HepG2 (cell line): ENCODE measurements around the gene COPS6. TPM values are rescaled to one million over a fixed set of nuclear protein-coding genes. Genes with fewer than 3 reads are reported as not detected.

Source experiments
- ADNP ChIP-seq: sonication (generic); formaldehyde crosslinking; IDR thresholded peaks from 2 replicates; pipeline ENCODE4 v1.4.0; 2020; ENCODE audit warnings: missing genetic modification reagents
- ARNTL ChIP-seq: sonication (generic); formaldehyde crosslinking; IDR thresholded peaks from 2 replicates; pipeline ENCODE4 v1.4.0; 2020; ENCODE audit warnings: mild to moderate bottlenecking, missing genetic modification reagents
- GLI4 ChIP-seq: sonication (generic); formaldehyde crosslinking; IDR thresholded peaks from 2 replicates; pipeline ENCODE4 v1.5.1; 2020; ENCODE audit warnings: missing genetic modification reagents, mild to moderate bottlenecking, moderate library complexity, borderline replicate concordance
- HNRNPL ChIP-seq: fragments of 200-400 bp; formaldehyde crosslinking; IDR thresholded peaks from 2 replicates; pipeline ENCODE4 v1.6.1; 2017; ENCODE audit warnings: mild to moderate bottlenecking, low read depth, low read length
- KMT2B ChIP-seq: IDR thresholded peaks from 2 replicates; pipeline ENCODE4 v1.6.1; 2016; ENCODE audit warnings: missing genetic modification reagents, missing compliant biosample characterization
- MAZ ChIP-seq, 2 experiments: sonication (generic) in 1 of 2; formaldehyde crosslinking in 1 of 2; IDR thresholded peaks; 2 replicates each; pipeline versions ENCODE4 v1.5.0 to v1.6.1; 2012 to 2020; ENCODE audit warnings: low read depth in 2 of 2, mild to moderate bottlenecking in 2 of 2, borderline replicate concordance in 1 of 2, improper control_type of control experiment in 1 of 2, low read length in 1 of 2, missing genetic modification reagents in 1 of 2, moderate library complexity in 1 of 2
- MED8 ChIP-seq: sonication (generic); formaldehyde crosslinking; IDR thresholded peaks from 2 replicates; pipeline ENCODE4 v1.8.1; 2023; ENCODE audit warnings: mild to moderate bottlenecking, missing genetic modification reagents; ENCODE audit not compliant: insufficient replicate concordance
- MIER2 ChIP-seq: IDR thresholded peaks from 2 replicates; pipeline ENCODE4 v1.6.1; 2016; ENCODE audit warnings: missing biosample characterization, missing genetic modification reagents
- NR2F6 ChIP-seq, 2 experiments: IDR thresholded peaks; 2 replicates each; pipeline ENCODE4 v1.6.1; 2016; ENCODE audit warnings: antibody characterized with exemption in 1 of 2, mild to moderate bottlenecking in 1 of 2
- PCBP1 ChIP-seq: fragments of 200-400 bp; formaldehyde crosslinking; IDR thresholded peaks from 2 replicates; pipeline ENCODE4 v1.6.1; 2017; ENCODE audit warnings: mild to moderate bottlenecking, low read depth, low read length, borderline replicate concordance
- PHF5A ChIP-seq: IDR thresholded peaks from one replicate; pipeline ENCODE4 v1.6.1; 2018; ENCODE audit warnings: low read depth, missing genetic modification reagents; ENCODE audit not compliant: unreplicated experiment
- POLR2AphosphoS2 ChIP-seq: IDR thresholded peaks from 2 replicates; pipeline ENCODE4 v1.6.1; 2011; ENCODE audit warnings: low read depth, low read length, improper control_type of control experiment
- RXRA ChIP-seq: sonication (generic); formaldehyde crosslinking; IDR thresholded peaks from 2 replicates; pipeline ENCODE4 v1.5.1; 2020; ENCODE audit warnings: missing genetic modification reagents
- TAF1 ChIP-seq: sonication (generic); formaldehyde crosslinking; IDR thresholded peaks from 2 replicates; pipeline ENCODE4 v1.4.0; 2020; ENCODE audit warnings: missing genetic modification reagents
- YEATS4 ChIP-seq: sonication (generic); formaldehyde crosslinking; IDR thresholded peaks from 2 replicates; pipeline ENCODE4 v1.4.0; 2020; ENCODE audit warnings: missing genetic modification reagents, borderline replicate concordance
- ZBTB8A ChIP-seq: sonication (generic); formaldehyde crosslinking; IDR thresholded peaks from 2 replicates; pipeline ENCODE4 v1.4.0; 2020; ENCODE audit warnings: mild to moderate bottlenecking, low read depth, missing genetic modification reagents, borderline replicate concordance
- ZFP36L1 ChIP-seq: sonication (generic); formaldehyde crosslinking; IDR thresholded peaks from 2 replicates; pipeline ENCODE4 v1.8.0; 2022; ENCODE audit warnings: mild to moderate bottlenecking, missing genetic modification reagents, moderate library complexity
- ZFP62 ChIP-seq: sonication (generic); formaldehyde crosslinking; IDR thresholded peaks from 2 replicates; pipeline ENCODE4 v1.4.0; 2020; ENCODE audit warnings: missing genetic modification reagents
- ZMAT3 ChIP-seq: sonication (generic); formaldehyde crosslinking; conservative IDR thresholded peaks from 2 replicates; pipeline ENCODE4 v1.7.0; 2021; ENCODE audit warnings: missing genetic modification reagents
- ZNF317 ChIP-seq: sonication (generic); formaldehyde crosslinking; IDR thresholded peaks from 2 replicates; pipeline ENCODE4 v1.5.0; 2020; ENCODE audit warnings: mild to moderate bottlenecking, missing genetic modification reagents
- ZNF589 ChIP-seq: sonication (generic); formaldehyde crosslinking; conservative IDR thresholded peaks from 2 replicates; pipeline ENCODE4 v1.8.0; 2022; ENCODE audit warnings: mild to moderate bottlenecking, moderate library complexity, missing genetic modification reagents
- ZNF629 ChIP-seq: sonication (generic); formaldehyde crosslinking; conservative IDR thresholded peaks from 2 replicates; pipeline ENCODE4 v1.5.0; 2020; ENCODE audit warnings: missing genetic modification reagents
- ZNF670 ChIP-seq: sonication (generic); formaldehyde crosslinking; IDR thresholded peaks from 2 replicates; pipeline ENCODE4 v1.8.0; 2022; ENCODE audit warnings: mild to moderate bottlenecking, missing genetic modification reagents, borderline replicate concordance
- ZNF788 ChIP-seq: sonication (generic); formaldehyde crosslinking; IDR thresholded peaks from 2 replicates; pipeline ENCODE4 v1.5.0; 2020; ENCODE audit warnings: mild to moderate bottlenecking, missing genetic modification reagents, borderline replicate concordance
- polyA plus RNA-seq, 8 experiments: library from polyadenylated mRNA; depleted of rRNA in 3 of 8; stranded (reverse) in 7 of 8; unstranded in 1 of 8; fragments of >200 nt; fragmentation: Illumina TruSeq in 4 of 8; extraction: Trizol in 4 of 8; gene quantifications; 2 replicates each; pipeline versions ENCODE4 v1.2.1 to v1.2.3, GENCODE V29; 2011 to 2016; ENCODE audit warnings: low read depth in 4 of 8, missing spikeins in 1 of 8, mixed read lengths in 1 of 8; ENCODE audit not compliant: insufficient read depth in 1 of 8
- total RNA-seq, 5 experiments: library from RNA; depleted of rRNA; stranded (reverse); fragments of >200 nt; fragmentation: Illumina TruSeq; extraction: Trizol; gene quantifications; 2 replicates each; pipeline ENCODE4 v1.2.3, GENCODE V29; 2016; ENCODE audit warnings: low read depth in 1 of 5
- TF ChIP-seq, protein P1 (sequence below): sonication (generic); formaldehyde crosslinking; IDR thresholded peaks from 2 replicates; pipeline ENCODE4 v1.4.0; 2020; ENCODE audit warnings: mild to moderate bottlenecking, missing genetic modification reagents
- TF ChIP-seq, protein P2 (sequence below): sonication (generic); formaldehyde crosslinking; IDR thresholded peaks from 2 replicates; pipeline ENCODE4 v1.4.0; 2020; ENCODE audit warnings: missing genetic modification reagents

The COPS6 gene
- total and polyA plus RNA-seq, 2 of the 13 experiments (the other 11 are each of a cell fraction or from before 2014, with no cell fraction given): 33.4 to 117 TPM

DNA sequence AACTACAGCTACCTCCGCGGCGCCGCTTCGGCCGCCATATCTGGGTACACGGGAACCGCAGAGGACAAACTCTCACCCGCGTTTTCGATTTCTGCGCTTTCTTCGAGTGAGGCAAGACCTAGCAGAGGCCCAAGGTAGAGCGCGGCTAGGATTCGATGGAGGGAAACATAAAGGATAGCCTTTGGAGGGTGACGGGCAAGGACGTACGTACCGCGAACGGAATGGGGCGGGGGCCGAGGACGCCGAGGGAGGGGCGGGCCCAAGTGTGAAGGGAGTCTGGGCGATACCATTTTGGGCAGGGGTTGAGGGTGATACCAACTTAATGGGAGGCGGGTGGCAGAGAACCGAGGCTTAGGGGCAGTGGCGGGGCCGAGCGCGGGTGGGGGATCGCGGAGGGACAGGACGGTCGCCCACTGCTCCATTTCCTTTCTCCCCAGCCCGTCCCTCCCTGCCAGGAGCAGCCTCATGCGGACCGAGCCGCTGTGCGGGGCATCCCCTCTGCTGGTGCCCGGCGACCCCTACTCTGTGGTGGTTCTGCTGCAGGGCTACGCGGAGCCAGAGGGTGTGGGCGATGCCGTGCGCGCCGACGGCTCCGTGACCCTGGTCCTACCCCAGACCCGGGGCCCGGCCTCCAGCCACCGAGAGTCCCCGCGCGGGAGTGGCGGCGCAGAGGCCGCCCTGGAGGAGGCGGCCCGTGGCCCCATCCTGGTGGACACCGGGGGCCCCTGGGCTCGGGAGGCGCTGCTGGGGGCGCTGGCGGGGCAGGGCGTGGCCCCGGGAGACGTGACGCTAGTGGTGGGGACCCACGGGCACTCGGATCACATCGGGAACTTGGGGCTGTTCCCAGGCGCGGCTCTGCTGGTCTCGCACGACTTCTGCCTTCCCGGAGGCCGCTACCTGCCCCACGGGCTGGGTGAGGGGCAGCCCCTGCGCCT is 38.4 kb downstream of the COPS6 start, which contains the start of gene MBLAC1 (continued):
- TF ChIP-seq GLI4: 0 out of 2 replicates have a peak, but pooled peaks have one; percentile 47
- 0 out of 2 replicates have a peak, but pooled peaks have one; percentile 28 for TF ChIP-seq PCBP1
- no peak for TF ChIP-seq ADNP (CRISPR knock-in tag)
- TF ChIP-seq MED8 (CRISPR knock-in tag): no peak
- peak; percentile 48; the same call in 1 of the 2 replicates for TF ChIP-seq HNRNPL
- peak; percentile 81; the same call in 1 of the 2 replicates for TF ChIP-seq ZNF589
- no peak for TF ChIP-seq ZFP36L1
- TF ChIP-seq ZMAT3 (CRISPR knock-in tag): 0 out of 2 replicates have a peak, but pooled peaks have one; percentile 15
- TF ChIP-seq ZNF670 (CRISPR knock-in tag): peak; percentile 96
- peak; percentile 65; the same call in 1 of the 2 replicates for TF ChIP-seq ZNF317 (CRISPR knock-in tag)
- TF ChIP-seq RXRA (CRISPR knock-in tag): 0 out of 2 replicates have a peak, but pooled peaks have one; percentile 11
- TF ChIP-seq ZBTB8A (CRISPR knock-in tag): 0 out of 2 replicates have a peak, but pooled peaks have one; percentile 42
- peak; percentile 87 for TF ChIP-seq MAZ (IDR thresholded peaks at IDR 0.05; ENCODE audit: borderline replicate concordance, low read depth, low read length)
- 0 out of 2 replicates have a peak, but pooled peaks have one; percentile 49 for TF ChIP-seq MAZ (CRISPR knock-in tag; IDR thresholded peaks at IDR 0.05; ENCODE audit: low read depth)
- TF ChIP-seq ZFP62 (CRISPR knock-in tag): no peak
- peak; percentile 4; the same call in 1 of the 2 replicates for TF ChIP-seq ZNF788 (CRISPR knock-in tag)
- peak; percentile 61; the same call in 1 of the 2 replicates for TF ChIP-seq YEATS4 (CRISPR knock-in tag)
- no peak for TF ChIP-seq MIER2 (CRISPR knock-in tag)
- 0 out of 2 replicates have a peak, but pooled peaks have one; percentile 41 for TF ChIP-seq POLR2AphosphoS2
- TF ChIP-seq NR2F6 (IDR thresholded peaks at IDR 0.05): 0 out of 2 replicates have a peak, but pooled peaks have one; percentile 9
- TF ChIP-seq NR2F6 (CRISPR knock-in tag; IDR thresholded peaks at IDR 0.05): no peak
- peak; percentile 80 for TF ChIP-seq KMT2B (CRISPR knock-in tag)
- TF ChIP-seq ARNTL (CRISPR knock-in tag): 0 out of 2 replicates have a peak, but pooled peaks have one; percentile 8
- peak; percentile 10 for TF ChIP-seq PHF5A (CRISPR knock-in tag)
- TF ChIP-seq, protein P1, sequence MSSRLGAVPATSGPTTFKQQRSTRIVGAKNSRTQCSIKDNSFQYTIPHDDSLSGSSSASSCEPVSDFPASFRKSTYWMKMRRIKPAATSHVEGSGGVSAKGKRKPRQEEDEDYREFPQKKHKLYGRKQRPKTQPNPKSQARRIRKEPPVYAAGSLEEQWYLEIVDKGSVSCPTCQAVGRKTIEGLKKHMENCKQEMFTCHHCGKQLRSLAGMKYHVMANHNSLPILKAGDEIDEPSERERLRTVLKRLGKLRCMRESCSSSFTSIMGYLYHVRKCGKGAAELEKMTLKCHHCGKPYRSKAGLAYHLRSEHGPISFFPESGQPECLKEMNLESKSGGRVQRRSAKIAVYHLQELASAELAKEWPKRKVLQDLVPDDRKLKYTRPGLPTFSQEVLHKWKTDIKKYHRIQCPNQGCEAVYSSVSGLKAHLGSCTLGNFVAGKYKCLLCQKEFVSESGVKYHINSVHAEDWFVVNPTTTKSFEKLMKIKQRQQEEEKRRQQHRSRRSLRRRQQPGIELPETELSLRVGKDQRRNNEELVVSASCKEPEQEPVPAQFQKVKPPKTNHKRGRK (CRISPR knock-in tag): no peak
- TF ChIP-seq, protein P2, sequence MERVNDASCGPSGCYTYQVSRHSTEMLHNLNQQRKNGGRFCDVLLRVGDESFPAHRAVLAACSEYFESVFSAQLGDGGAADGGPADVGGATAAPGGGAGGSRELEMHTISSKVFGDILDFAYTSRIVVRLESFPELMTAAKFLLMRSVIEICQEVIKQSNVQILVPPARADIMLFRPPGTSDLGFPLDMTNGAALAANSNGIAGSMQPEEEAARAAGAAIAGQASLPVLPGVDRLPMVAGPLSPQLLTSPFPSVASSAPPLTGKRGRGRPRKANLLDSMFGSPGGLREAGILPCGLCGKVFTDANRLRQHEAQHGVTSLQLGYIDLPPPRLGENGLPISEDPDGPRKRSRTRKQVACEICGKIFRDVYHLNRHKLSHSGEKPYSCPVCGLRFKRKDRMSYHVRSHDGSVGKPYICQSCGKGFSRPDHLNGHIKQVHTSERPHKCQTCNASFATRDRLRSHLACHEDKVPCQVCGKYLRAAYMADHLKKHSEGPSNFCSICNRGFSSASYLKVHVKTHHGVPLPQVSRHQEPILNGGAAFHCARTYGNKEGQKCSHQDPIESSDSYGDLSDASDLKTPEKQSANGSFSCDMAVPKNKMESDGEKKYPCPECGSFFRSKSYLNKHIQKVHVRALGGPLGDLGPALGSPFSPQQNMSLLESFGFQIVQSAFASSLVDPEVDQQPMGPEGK (CRISPR knock-in tag): peak; percentile 84
- TF ChIP-seq ZNF629 (CRISPR knock-in tag): no peak
- TF ChIP-seq TAF1 (CRISPR knock-in tag): peak; percentile 75; the same call in 1 of the 2 replicates
